PC-3 (cell line): Measurements from ENCODE around the gene IL17B.

Experiments
- EZH2 ChIP-seq: fragments of 300-600 bp; sonication (generic); IDR thresholded peaks from one replicate; pipeline ENCODE4 v1.6.1; 2017; ENCODE audit warnings: antibody characterized with exemption, mild to moderate bottlenecking, low read length; ENCODE audit not compliant: unreplicated experiment
- EZH2phosphoT487 ChIP-seq: fragments of 300-600 bp; sonication (generic); IDR thresholded peaks from 2 replicates; pipeline ENCODE4 v1.6.1; 2018; ENCODE audit warnings: mild to moderate bottlenecking, antibody characterized with exemption, low read length, borderline replicate concordance
- TF ChIP-seq, protein P1 (sequence below): fragments of 300-600 bp; sonication (generic); conservative IDR thresholded peaks from 2 replicates; pipeline ENCODE4 v1.5.1; 2017; ENCODE audit warnings: antibody characterized with exemption, low read depth, mild to moderate bottlenecking, low read length

DNA sequence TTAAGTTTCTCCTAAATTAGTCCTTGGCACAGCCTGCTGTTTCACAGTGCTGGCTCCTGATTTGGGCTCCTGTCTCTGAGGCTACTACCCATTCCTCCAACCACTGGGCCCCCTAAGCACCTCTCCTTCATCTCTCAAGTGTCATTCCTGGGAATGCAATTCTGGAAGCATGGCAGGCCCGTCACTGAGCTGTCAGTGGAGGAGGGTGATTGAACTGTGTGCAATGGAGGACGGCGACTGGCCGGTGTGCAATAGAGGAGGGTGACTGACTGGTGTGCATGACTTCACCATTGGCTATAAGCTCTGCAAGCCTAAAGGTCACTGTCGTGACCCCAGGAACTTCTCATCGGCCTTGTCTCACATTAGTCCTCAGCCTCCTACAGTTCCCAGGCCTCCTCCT lies 12.4 kb upstream of the IL17B start:
- TF ChIP-seq, protein P1, sequence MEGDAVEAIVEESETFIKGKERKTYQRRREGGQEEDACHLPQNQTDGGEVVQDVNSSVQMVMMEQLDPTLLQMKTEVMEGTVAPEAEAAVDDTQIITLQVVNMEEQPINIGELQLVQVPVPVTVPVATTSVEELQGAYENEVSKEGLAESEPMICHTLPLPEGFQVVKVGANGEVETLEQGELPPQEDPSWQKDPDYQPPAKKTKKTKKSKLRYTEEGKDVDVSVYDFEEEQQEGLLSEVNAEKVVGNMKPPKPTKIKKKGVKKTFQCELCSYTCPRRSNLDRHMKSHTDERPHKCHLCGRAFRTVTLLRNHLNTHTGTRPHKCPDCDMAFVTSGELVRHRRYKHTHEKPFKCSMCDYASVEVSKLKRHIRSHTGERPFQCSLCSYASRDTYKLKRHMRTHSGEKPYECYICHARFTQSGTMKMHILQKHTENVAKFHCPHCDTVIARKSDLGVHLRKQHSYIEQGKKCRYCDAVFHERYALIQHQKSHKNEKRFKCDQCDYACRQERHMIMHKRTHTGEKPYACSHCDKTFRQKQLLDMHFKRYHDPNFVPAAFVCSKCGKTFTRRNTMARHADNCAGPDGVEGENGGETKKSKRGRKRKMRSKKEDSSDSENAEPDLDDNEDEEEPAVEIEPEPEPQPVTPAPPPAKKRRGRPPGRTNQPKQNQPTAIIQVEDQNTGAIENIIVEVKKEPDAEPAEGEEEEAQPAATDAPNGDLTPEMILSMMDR: no peak
- TF ChIP-seq EZH2 (no peak), EZH2phosphoT487 (no peak)
